ENCODE results near the gene NPIPB4. TPM values are rescaled to one million over a fixed set of nuclear protein-coding genes. Genes with fewer than 3 reads are reported as not detected.
"Not testable (repeated sequence)": the region's sequence is repeated elsewhere in the genome, so short reads cannot be mapped to it uniquely, and the experiment has no call there.

Gene NPIPB4
- polyA plus RNA-seq, 2 donors, result 13.7 to 22.1 TPM

- not testable (repeated sequence) for H3K9me3 ChIP-seq (ENCODE audit: control insufficient read depth in 2 of 2, insufficient read depth in 1 of 2, low read depth in 1 of 2, low read length in 1 of 2); H3K4me3 ChIP-seq (ENCODE audit: low read depth in 1 of 2, low read length in 2 of 2); H3K27ac ChIP-seq (ENCODE audit: low read depth in 2 of 2, low read length in 1 of 2); H3K4me1 ChIP-seq (ENCODE audit: control insufficient read depth in 2 of 2, insufficient read depth in 2 of 2, low read length in 1 of 2); H3K27me3 ChIP-seq (ENCODE audit: control insufficient read depth in 1 of 2, insufficient read depth in 2 of 2, low read length in 2 of 2); H3K36me3 ChIP-seq (ENCODE audit: control insufficient read depth in 2 of 2, insufficient read depth in 2 of 2, low read length in 1 of 2)
- 96 to 98% methylated on average over 2 of the region's 3 CpGs for WGBS, 2 donors
Observed at GRCh38 chr16:21823258-21823657, 34.3 kb downstream of the NPIPB4 start.

- not testable (repeated sequence) for H3K36me3 ChIP-seq (ENCODE audit: control insufficient read depth in 2 of 2, insufficient read depth in 2 of 2, low read length in 1 of 2); H3K4me1 ChIP-seq (ENCODE audit: control insufficient read depth in 2 of 2, insufficient read depth in 2 of 2, low read length in 1 of 2); H3K27me3 ChIP-seq (ENCODE audit: control insufficient read depth in 1 of 2, insufficient read depth in 2 of 2, low read length in 2 of 2); H3K9me3 ChIP-seq (ENCODE audit: control insufficient read depth in 2 of 2, insufficient read depth in 1 of 2, low read depth in 1 of 2, low read length in 1 of 2); H3K4me3 ChIP-seq (ENCODE audit: low read depth in 1 of 2, low read length in 2 of 2)
- 85 to 89% methylated on average over 15 of the region's 15 CpGs for WGBS, 2 donors
- H3K27ac ChIP-seq (ENCODE audit: low read depth in 2 of 2, low read length in 1 of 2), result peak overlapping the region in 1 of 2 donors; percentile 75
Observed at GRCh38 chr16:21820908-21821465, 36.6 kb downstream of the NPIPB4 start.

- not testable (repeated sequence) for H3K36me3 ChIP-seq (ENCODE audit: control insufficient read depth in 2 of 2, insufficient read depth in 2 of 2, low read length in 1 of 2); H3K4me1 ChIP-seq (ENCODE audit: control insufficient read depth in 2 of 2, insufficient read depth in 2 of 2, low read length in 1 of 2); H3K9me3 ChIP-seq (ENCODE audit: control insufficient read depth in 2 of 2, insufficient read depth in 1 of 2, low read depth in 1 of 2, low read length in 1 of 2); H3K27me3 ChIP-seq (ENCODE audit: control insufficient read depth in 1 of 2, insufficient read depth in 2 of 2, low read length in 2 of 2)
- H3K4me3 ChIP-seq (ENCODE audit: low read depth in 1 of 2, low read length in 2 of 2), result peak overlapping the region; percentile 54 to 68
- peak overlapping the region; percentile 60 to 75 for H3K27ac ChIP-seq (ENCODE audit: low read depth in 2 of 2, low read length in 1 of 2)
- 2 to 3% methylated on average over 53 to 55 of the region's 55 CpGs for WGBS, 2 donors
Observed at GRCh38 chr16:21820028-21820907, 37.3 kb downstream of the NPIPB4 start.

GRCh38 chr16:21819617-21820016, 37.9 kb downstream of the NPIPB4 start:
- H3K36me3 ChIP-seq (ENCODE audit: control insufficient read depth in 2 of 2, insufficient read depth in 2 of 2, low read length in 1 of 2); H3K9me3 ChIP-seq (ENCODE audit: control insufficient read depth in 2 of 2, insufficient read depth in 1 of 2, low read depth in 1 of 2, low read length in 1 of 2); H3K27me3 ChIP-seq (ENCODE audit: control insufficient read depth in 1 of 2, insufficient read depth in 2 of 2, low read length in 2 of 2); H3K4me1 ChIP-seq (ENCODE audit: control insufficient read depth in 2 of 2, insufficient read depth in 2 of 2, low read length in 1 of 2): not testable (repeated sequence)
- 47 to 54% methylated on average over 9 of the region's 10 CpGs for WGBS, 2 donors
- H3K4me3 ChIP-seq (ENCODE audit: low read depth in 1 of 2, low read length in 2 of 2), result peak overlapping the region; percentile 54 to 68
- H3K27ac ChIP-seq (ENCODE audit: low read depth in 2 of 2, low read length in 1 of 2), result peak overlapping the region in 1 of 2 donors; percentile 75

GRCh38 chr16:21817012-21817411, 40.5 kb downstream of the NPIPB4 start:
- not testable (repeated sequence) for H3K4me3 ChIP-seq (ENCODE audit: low read depth in 1 of 2, low read length in 2 of 2); H3K9me3 ChIP-seq (ENCODE audit: control insufficient read depth in 2 of 2, insufficient read depth in 1 of 2, low read depth in 1 of 2, low read length in 1 of 2); H3K36me3 ChIP-seq (ENCODE audit: control insufficient read depth in 2 of 2, insufficient read depth in 2 of 2, low read length in 1 of 2); H3K4me1 ChIP-seq (ENCODE audit: control insufficient read depth in 2 of 2, insufficient read depth in 2 of 2, low read length in 1 of 2); H3K27me3 ChIP-seq (ENCODE audit: control insufficient read depth in 1 of 2, insufficient read depth in 2 of 2, low read length in 2 of 2); H3K27ac ChIP-seq (ENCODE audit: low read depth in 2 of 2, low read length in 1 of 2)

- H3K36me3 ChIP-seq (ENCODE audit: control insufficient read depth in 2 of 2, insufficient read depth in 2 of 2, low read length in 1 of 2); H3K4me3 ChIP-seq (ENCODE audit: low read depth in 1 of 2, low read length in 2 of 2); H3K27ac ChIP-seq (ENCODE audit: low read depth in 2 of 2, low read length in 1 of 2); H3K9me3 ChIP-seq (ENCODE audit: control insufficient read depth in 2 of 2, insufficient read depth in 1 of 2, low read depth in 1 of 2, low read length in 1 of 2); H3K4me1 ChIP-seq (ENCODE audit: control insufficient read depth in 2 of 2, insufficient read depth in 2 of 2, low read length in 1 of 2); H3K27me3 ChIP-seq (ENCODE audit: control insufficient read depth in 1 of 2, insufficient read depth in 2 of 2, low read length in 2 of 2): not testable (repeated sequence)
- WGBS, 2 donors, result 81 to 93% methylated on average over 9 to 11 of the region's 11 CpGs
Observed at GRCh38 chr16:21815694-21816093, 41.9 kb downstream of the NPIPB4 start.

GRCh38 chr16:21802375-21802663, 55.2 kb downstream of the NPIPB4 start:
- H3K27ac ChIP-seq (ENCODE audit: low read depth in 2 of 2, low read length in 1 of 2); H3K36me3 ChIP-seq (ENCODE audit: control insufficient read depth in 2 of 2, insufficient read depth in 2 of 2, low read length in 1 of 2); H3K9me3 ChIP-seq (ENCODE audit: control insufficient read depth in 2 of 2, insufficient read depth in 1 of 2, low read depth in 1 of 2, low read length in 1 of 2); H3K27me3 ChIP-seq (ENCODE audit: control insufficient read depth in 1 of 2, insufficient read depth in 2 of 2, low read length in 2 of 2); H3K4me3 ChIP-seq (ENCODE audit: low read depth in 1 of 2, low read length in 2 of 2); H3K4me1 ChIP-seq (ENCODE audit: control insufficient read depth in 2 of 2, insufficient read depth in 2 of 2, low read length in 1 of 2): not testable (repeated sequence)
- 46 to 47% methylated on average over 2 of the region's 2 CpGs for WGBS, 2 donors

- not testable (repeated sequence) for H3K4me3 ChIP-seq (ENCODE audit: low read depth in 1 of 2, low read length in 2 of 2); H3K27ac ChIP-seq (ENCODE audit: low read depth in 2 of 2, low read length in 1 of 2); H3K9me3 ChIP-seq (ENCODE audit: control insufficient read depth in 2 of 2, insufficient read depth in 1 of 2, low read depth in 1 of 2, low read length in 1 of 2); H3K4me1 ChIP-seq (ENCODE audit: control insufficient read depth in 2 of 2, insufficient read depth in 2 of 2, low read length in 1 of 2); H3K36me3 ChIP-seq (ENCODE audit: control insufficient read depth in 2 of 2, insufficient read depth in 2 of 2, low read length in 1 of 2); H3K27me3 ChIP-seq (ENCODE audit: control insufficient read depth in 1 of 2, insufficient read depth in 2 of 2, low read length in 2 of 2)
- WGBS, 2 donors, result 61 to 65% methylated on average over 10 to 11 of the region's 13 CpGs
Observed at GRCh38 chr16:21801538-21802374, 55.8 kb downstream of the NPIPB4 start.

- no CpG with 5 or more reads among the region's 3 CpGs for WGBS, 2 donors
- not testable (repeated sequence) for H3K27ac ChIP-seq (ENCODE audit: low read depth in 2 of 2, low read length in 1 of 2); H3K4me1 ChIP-seq (ENCODE audit: control insufficient read depth in 2 of 2, insufficient read depth in 2 of 2, low read length in 1 of 2); H3K4me3 ChIP-seq (ENCODE audit: low read depth in 1 of 2, low read length in 2 of 2); H3K9me3 ChIP-seq (ENCODE audit: control insufficient read depth in 2 of 2, insufficient read depth in 1 of 2, low read depth in 1 of 2, low read length in 1 of 2); H3K36me3 ChIP-seq (ENCODE audit: control insufficient read depth in 2 of 2, insufficient read depth in 2 of 2, low read length in 1 of 2); H3K27me3 ChIP-seq (ENCODE audit: control insufficient read depth in 1 of 2, insufficient read depth in 2 of 2, low read length in 2 of 2)
Observed at GRCh38 chr16:21798601-21799000, 59.0 kb downstream of the NPIPB4 start.
